NCI-H526 treated with DMSO at 0.1 percent for 48 hours (cell line): ENCODE measurements around the gene CAPN5.

Experiments used
- DNase-seq: peaks from one replicate; lab custom pipeline; 2025; lab: John Stamatoyannopoulos, UW

CAPN5 gene

DNA sequence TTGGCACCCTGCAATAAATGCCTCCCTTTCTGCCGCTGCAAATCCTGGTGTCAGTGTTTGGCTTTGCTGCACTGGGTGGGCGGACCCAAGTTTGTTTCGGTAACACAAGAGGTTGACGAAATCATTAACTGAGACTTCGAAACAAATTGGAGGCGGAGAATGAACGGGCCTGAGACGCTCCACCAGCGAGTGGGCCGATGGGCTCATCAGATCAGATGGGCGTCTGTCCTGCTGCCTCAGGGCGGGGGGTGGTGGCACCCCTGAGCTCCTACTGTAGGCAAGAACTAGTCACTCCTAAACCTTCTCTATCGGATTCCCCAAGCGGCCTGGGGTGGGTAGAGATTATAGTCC, 918 bp upstream of the CAPN5 start:
- no peak for DNase-seq

GRCh38 chr11:77067861-77068443, 1.2 kb downstream of the CAPN5 start:
- no peak for DNase-seq

DNA sequence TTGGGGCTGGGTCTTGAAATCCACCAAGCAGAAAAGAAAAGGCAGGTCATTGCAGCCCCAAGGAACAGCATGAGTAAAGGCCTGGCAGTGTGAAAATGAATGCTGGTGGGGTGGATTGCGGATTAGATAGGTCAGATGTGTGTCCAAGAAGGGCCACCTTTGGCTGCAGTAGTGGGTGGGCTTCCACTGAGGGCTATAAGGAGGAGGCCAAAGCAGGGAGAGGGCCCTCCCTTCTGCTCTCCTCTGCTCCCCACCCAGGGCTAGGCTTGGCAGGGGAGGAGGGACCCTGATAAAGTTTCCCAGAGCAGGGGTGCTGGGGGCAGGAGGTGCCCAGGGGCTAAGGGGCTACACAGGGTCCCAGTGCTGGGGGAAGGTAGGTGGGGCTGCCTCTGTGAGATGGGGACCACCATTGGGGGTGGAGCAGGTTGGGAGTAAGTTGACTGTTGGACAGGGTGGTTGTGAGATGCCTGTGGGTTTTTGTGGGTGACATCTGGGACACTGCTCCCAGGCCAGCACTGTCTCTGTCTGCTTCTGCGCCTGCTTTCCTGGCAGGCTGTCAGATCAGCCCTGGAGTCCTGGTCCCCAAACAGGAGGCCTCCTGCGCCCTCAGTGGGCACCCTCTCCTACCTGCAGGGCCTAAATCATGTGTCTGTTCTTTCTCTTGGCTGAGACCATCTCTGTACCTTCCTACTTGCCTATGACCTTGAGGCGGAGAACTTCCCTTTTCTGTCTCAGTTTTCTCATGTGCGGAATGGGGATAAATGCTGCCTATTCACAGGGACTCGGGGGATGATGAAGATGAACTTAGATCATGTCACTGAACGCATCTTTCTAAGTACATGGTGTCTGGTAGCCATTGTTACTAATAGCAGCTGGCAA, 1.9 kb downstream of the CAPN5 start:
- DNase-seq: no peak

DNA sequence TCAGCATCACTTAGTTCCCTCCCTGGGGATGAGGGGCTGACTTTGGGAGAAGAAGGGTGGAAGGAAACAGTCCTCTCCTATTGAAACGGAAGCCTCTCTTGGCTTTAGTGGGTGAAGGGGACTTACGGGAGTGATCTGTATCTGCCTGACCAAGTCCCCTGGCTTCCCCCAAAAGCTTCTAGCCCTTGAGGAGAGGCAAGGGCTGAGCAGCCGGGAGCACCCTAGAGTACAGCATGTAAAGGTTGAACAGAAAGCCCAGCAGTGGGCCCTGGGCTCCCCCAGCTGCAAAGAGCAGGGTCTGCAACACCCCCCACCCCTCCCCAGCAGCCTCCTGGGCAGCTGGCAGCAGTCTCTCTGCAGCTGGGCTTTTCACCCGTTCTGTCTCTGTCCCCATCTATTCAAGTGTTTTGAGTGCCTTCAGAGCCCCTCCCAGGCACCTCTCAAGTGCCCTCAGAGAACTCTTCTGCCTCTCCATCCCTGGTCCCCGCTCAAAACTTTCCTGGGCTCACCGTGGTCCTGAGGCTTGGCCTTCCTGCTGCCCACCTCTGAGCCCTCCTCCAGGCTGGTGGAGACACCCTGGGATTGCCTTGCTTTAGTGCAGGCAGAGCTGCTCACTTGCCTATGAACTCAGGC, 2.7 kb downstream of the CAPN5 start:
- no peak for DNase-seq

GRCh38 chr11:77069969-77070582, 3.3 kb downstream of the CAPN5 start:
- no peak for DNase-seq

DNA sequence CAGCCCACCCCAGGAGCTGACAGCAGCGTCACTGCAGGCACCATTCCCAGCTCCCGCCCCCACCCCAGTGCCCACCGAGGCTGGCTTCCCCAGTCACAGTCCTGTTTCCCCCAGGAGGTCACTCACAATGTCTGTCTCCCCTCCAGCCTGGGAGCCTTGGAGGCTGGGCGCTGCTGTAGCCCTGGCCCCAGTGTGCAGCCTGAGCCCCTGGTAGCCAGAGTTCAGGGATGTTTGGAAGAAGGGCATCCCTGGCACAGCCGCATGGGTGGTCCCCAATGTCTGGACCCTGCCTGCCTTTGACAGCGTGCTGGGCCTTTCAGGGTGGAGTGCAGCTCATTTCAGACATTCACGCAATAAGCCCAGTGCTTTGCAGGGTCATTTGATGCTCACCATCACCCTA, 4.3 kb downstream of the CAPN5 start:
- no peak for DNase-seq

GRCh38 chr11:77071671-77072605, 5.2 kb downstream of the CAPN5 start:
- DNase-seq: no peak

GRCh38 chr11:77072851-77073327, 6.1 kb downstream of the CAPN5 start:
- DNase-seq: no peak

DNA sequence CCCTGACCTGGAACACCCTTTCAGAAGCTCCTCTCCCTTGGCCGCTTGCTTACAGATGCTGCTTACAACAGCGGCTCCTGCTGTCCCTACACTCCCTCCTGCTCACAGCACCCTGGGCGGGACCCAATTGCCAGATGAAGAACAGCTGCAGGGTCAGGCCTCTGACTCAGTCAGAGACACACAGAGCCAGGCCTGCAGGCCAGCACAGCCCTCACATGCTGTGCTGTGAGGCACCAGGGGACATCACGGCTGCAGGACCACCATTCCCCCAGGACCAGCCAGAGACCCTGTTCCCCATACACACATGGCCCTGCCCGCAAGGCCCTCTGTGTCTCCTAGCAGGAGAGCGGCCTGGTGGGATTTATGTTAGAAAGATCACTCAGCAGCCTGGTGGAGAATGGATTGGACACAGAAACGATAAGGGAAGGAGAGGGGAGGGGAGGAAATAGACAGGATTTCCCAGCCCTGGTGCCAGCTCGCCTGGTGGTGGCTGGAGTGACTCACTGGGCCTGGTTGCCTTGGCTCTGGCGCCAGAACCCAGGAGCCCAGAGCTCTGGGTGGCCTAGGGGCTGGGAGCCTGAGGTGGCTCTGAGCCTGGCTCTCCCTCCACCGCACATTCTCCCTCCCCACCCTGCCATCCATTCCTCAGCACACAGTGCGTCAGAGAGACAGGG, 6.7 kb downstream of the CAPN5 start:
- no peak for DNase-seq

GRCh38 chr11:77074205-77074604, 7.4 kb downstream of the CAPN5 start:
- DNase-seq: no peak

GRCh38 chr11:77074626-77075221, 8.0 kb downstream of the CAPN5 start:
- no peak for DNase-seq

DNA sequence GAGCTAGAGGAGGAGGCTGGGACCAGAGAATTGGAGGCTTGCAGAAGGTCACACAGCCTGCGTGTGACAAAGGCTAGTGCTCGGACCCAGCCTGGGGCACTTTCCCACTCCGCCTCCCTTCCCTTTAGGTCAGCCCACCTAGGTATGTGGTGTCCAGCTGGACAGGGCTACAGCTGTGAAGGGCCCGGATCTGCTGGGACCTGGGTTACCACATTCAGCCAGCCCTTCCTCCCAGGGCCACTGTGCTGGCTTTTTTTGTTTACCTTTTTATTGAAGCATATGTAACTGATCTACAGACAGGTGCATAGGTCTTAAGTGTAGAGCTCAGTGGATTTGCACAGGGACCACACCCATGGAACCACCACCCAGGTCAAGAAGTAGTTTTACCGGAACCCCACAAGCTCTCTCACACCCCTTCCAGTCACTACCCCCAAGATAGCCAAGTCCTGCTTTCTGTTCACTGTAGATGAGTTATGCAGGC, 8.7 kb downstream of the CAPN5 start:
- DNase-seq: peak; percentile 43

DNA sequence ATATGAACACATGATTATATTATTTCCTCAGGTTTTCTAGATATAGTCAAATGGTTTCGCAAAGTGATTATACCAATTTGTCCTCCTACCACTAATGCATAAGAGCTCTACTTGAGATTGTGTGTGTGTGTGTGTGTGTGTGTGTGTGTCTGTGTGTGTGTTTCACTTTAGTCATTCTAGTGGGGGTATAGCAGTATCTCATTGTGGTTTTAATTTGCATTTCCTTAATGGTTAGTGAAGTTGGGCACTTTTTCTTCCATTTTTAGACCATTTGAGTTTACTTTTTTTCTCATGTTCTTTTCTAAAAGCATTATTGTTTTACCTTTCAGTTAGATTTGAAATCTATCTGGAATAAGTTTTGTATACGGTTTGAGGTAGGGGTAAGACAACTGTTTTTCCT, 12.9 kb downstream of the CAPN5 start:
- DNase-seq: no peak

- DNase-seq: no peak
Observed at GRCh38 chr11:77080643-77081210, 14.0 kb downstream of the CAPN5 start.

DNA sequence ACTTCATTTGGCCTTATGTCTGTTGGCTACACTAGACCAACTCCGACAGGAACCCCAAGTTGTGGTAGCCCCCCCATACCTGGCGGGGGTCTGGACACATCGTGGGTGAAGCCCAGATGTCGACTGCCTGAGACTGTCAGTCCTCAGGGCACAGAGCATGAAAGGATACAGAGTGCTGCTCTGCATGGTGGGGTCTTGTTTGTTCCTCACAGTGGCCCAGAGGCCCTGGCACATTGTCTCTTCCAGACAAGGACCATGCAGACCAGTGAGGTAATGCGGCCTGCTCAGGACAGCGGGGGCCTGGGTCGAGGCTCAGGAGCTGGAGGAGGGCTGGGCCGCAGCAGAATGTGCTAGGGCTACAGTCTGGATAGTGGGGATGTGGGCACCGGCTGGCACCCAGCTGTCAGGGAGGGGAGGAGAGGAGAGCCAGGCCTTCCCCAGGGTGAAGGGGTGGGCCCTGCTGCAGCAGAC, 14.6 kb downstream of the CAPN5 start:
- DNase-seq: no peak

GRCh38 chr11:77081976-77082836, 15.4 kb downstream of the CAPN5 start:
- DNase-seq: no peak

GRCh38 chr11:77082838-77083565, 16.2 kb downstream of the CAPN5 start:
- DNase-seq: no peak

GRCh38 chr11:77083566-77084245, 16.9 kb downstream of the CAPN5 start:
- no peak for DNase-seq
